Breast epithelium (tissue), 4 donors: ENCODE data around the gene IQGAP2. TPM values are rescaled to one million over a fixed set of nuclear protein-coding genes. Genes with fewer than 3 reads are reported as not detected.
"Not testable (repeated sequence)": the region's sequence is repeated elsewhere in the genome, so short reads cannot be mapped to it uniquely, and the experiment has no call there.

ENCODE experiments used
- DNase-seq, 2 donors: peaks; one replicate each; pipeline ENCODE4 v3.0.0-alpha.2; 2019; ENCODE audit warnings: low spot score in 2 of 2
- H3K27ac ChIP-seq, 2 donors: fragments of 200-600 bp; sonication (generic) in 1 of 2; one replicate each; pipeline ENCODE4 v1.5.1; 2016 to 2019; ENCODE audit warnings: mild to moderate bottlenecking in 1 of 2
- H3K27me3 ChIP-seq, 2 donors: fragments of 200-600 bp; sonication (generic) in 1 of 2; one replicate each; pipeline versions ENCODE4 v1.5.1 to v1.6.0; 2017 to 2019; ENCODE audit warnings: control low read depth in 1 of 2, mild to moderate bottlenecking in 1 of 2
- H3K36me3 ChIP-seq: fragments of 200-600 bp; one replicate; pipeline ENCODE4 v1.5.1; 2019
- H3K4me1 ChIP-seq, 2 donors: fragments of 200-600 bp; sonication (generic); one replicate each; pipeline ENCODE4 v1.5.1; 2016 to 2019; ENCODE audit warnings: control low read depth in 1 of 2
- H3K4me3 ChIP-seq, 3 donors: fragments of 200-600 bp; sonication (generic); 1 replicate in 2 of 3; 2 replicates in 1 of 3; pipeline ENCODE4 v1.5.1; 2016 to 2019; ENCODE audit warnings: mild to moderate bottlenecking in 3 of 3, moderate library complexity in 2 of 3
- H3K9me3 ChIP-seq, 2 donors: fragments of 200-600 bp; sonication (generic) in 1 of 2; one replicate each; pipeline ENCODE4 v1.5.1; 2016 to 2019; ENCODE audit warnings: control low read depth in 1 of 2
- CTCF ChIP-seq, 3 donors: fragments of 450-650 bp; IDR thresholded peaks; one replicate each; pipeline ENCODE4 v1.5.1; 2016 to 2017; ENCODE audit warnings: antibody characterized with exemption in 3 of 3, mild to moderate bottlenecking in 3 of 3, moderate library complexity in 3 of 3
- POLR2A ChIP-seq: fragments of 450-650 bp; IDR thresholded peaks from one replicate; pipeline ENCODE4 v1.6.1; 2016; ENCODE audit warnings: antibody characterized with exemption, mild to moderate bottlenecking, moderate library complexity
- POLR2AphosphoS5 ChIP-seq, 3 donors: sonication (generic); formaldehyde crosslinking; IDR thresholded peaks; one replicate each; pipeline ENCODE4 v1.6.1; 2017; ENCODE audit warnings: antibody characterized with exemption in 3 of 3
- intact Hi-C: fragments of 100-400 bp; cut with DNase I; formaldehyde crosslinking; loops from one replicate; pipeline ENCODE4 v1.15.1; 2023; ENCODE audit warnings: low total_unique reads
- total RNA-seq, 3 donors: library from RNA; depleted of rRNA; stranded (reverse); fragments of >200 nt; gene quantifications; one replicate each; pipeline ENCODE4 v1.1.0, GENCODE V29; 2016

The IQGAP2 gene
- total RNA-seq, 3 donors from 2014 or later: 31.7 to 70.2 (median 44.6) TPM

GRCh38 chr5:76602094-76602726, 199.1 kb downstream of the IQGAP2 start:
- DNase-seq: no peak
- Histone ChIP-seq H3K27ac (no peak overlapping the region), H3K9me3 (no peaks in the 10 kb centered on the region), H3K36me3 (no peaks in the 10 kb centered on the region), H3K4me1 (no peaks in the 10 kb centered on the region), H3K27me3 (no peaks in the 10 kb centered on the region), H3K4me3 (no peak overlapping the region)
- TF ChIP-seq POLR2AphosphoS5 (IDR thresholded peaks at IDR 0.05) (no peak), POLR2A (no peak), CTCF (IDR thresholded peaks at IDR 0.05) (no peak)
- intact Hi-C loops: no loop called here

GRCh38 chr5:76603991-76604390, 200.9 kb downstream of the IQGAP2 start:
- H3K4me3 ChIP-seq, DNase-seq, H3K36me3 ChIP-seq, intact Hi-C loops, H3K27ac ChIP-seq, H3K27me3 ChIP-seq, H3K4me1 ChIP-seq, H3K9me3 ChIP-seq: not testable (repeated sequence)

GRCh38 chr5:76604838-76605237, 201.8 kb downstream of the IQGAP2 start:
- DNase-seq: no peak
- Histone ChIP-seq H3K4me1 (no peaks in the 10 kb centered on the region), H3K27me3 (no peaks in the 10 kb centered on the region), H3K9me3 (no peaks in the 10 kb centered on the region), H3K27ac (no peak overlapping the region), H3K4me3 (no peak overlapping the region), H3K36me3 (no peaks in the 10 kb centered on the region)
- intact Hi-C loops: no loop called here
- no peak for TF ChIP-seq CTCF (IDR thresholded peaks at IDR 0.05)
- TF ChIP-seq POLR2A: no peak
- TF ChIP-seq POLR2AphosphoS5 (IDR thresholded peaks at IDR 0.05): no peak

- H3K36me3 ChIP-seq: no peaks in the 10 kb centered on the region
- H3K4me3 ChIP-seq: no peak overlapping the region
- no peaks in the 10 kb centered on the region for H3K4me1 ChIP-seq
- no peak for DNase-seq
- intact Hi-C loops: no loop called here
- TF ChIP-seq POLR2AphosphoS5 (IDR thresholded peaks at IDR 0.05) (no peak), POLR2A (no peak), CTCF (IDR thresholded peaks at IDR 0.05) (no peak)
- H3K27ac ChIP-seq: no peak overlapping the region
- no peaks in the 10 kb centered on the region for H3K27me3 ChIP-seq
- H3K9me3 ChIP-seq: no peaks in the 10 kb centered on the region
These were observed 203.6 kb downstream of the IQGAP2 start for GRCh38 chr5:76606701-76607100.

- Histone ChIP-seq H3K27ac (peak overlapping the region in 1 of 2 donors; percentile 5), H3K36me3 (no peaks in the 10 kb centered on the region), H3K4me3 (peak overlapping the region in 2 of 3 donors; percentile 1 to 14), H3K27me3 (no peaks in the 10 kb centered on the region), H3K9me3 (no peaks in the 10 kb centered on the region), H3K4me1 (no peaks in the 10 kb centered on the region)
- TF ChIP-seq POLR2AphosphoS5 (IDR thresholded peaks at IDR 0.05): no peak
- no peak for TF ChIP-seq CTCF (IDR thresholded peaks at IDR 0.05)
- TF ChIP-seq POLR2A: no peak
- DNase-seq: no peak
- intact Hi-C loops: no loop called here
These were observed 204.3 kb downstream of the IQGAP2 start for GRCh38 chr5:76607353-76607871.
